HG03575 (cell line): ENCODE results near the gene CTAGE15.
A peak's percentile ranks its signal among the peaks of the same experiment; 100 is the strongest.

ENCODE experiments used
- ATAC-seq: cut with Tn5 transposase; IDR thresholded peaks from one replicate; pipeline ENCODE4 v1.9.1; 2021; ENCODE audit not compliant: unreplicated experiment, insufficient number of reproducible peaks, low FRiP score; ENCODE audit errors: extremely low read depth

CTAGE15 gene

GRCh38 chr7:143620646-143621045 lies 49.0 kb downstream of the CTAGE15 start, which contains the start of gene TCAF2:
TSS of gene TCAF2 (plus strand) at chr7:143620974.
- peak; percentile 76 for ATAC-seq

GRCh38 chr7:143621175-143621574 lies 49.6 kb downstream of the CTAGE15 start:
- ATAC-seq: peak; percentile 23

GRCh38 chr7:143622130-143622529 lies 50.5 kb downstream of the CTAGE15 start:
- peak; percentile 15 for ATAC-seq
